Measurements from ENCODE around the gene PAN3.

The PAN3 gene

DNA sequence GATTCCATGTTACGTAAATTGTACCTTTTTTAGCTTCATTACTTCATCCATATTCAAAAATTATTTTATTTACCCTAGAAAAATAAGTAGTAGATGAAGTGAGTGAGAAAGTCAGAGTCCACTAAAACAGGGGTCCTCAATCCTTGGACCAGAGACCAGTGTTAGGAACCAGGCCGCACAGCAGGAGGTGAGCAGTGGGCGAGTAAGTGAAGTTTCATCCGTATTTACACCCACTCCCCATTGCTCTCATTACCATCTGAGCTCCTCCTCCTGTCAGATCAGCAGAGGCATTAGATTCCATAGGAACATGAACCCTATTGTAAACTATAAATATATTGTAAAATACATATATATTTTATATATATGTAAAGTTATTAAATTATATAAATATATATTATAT, 119.0 kb downstream of the PAN3 start:
- TF ChIP-seq CTCF (conservative IDR thresholded peaks at IDR 0.05; ENCODE audit: low read depth, low read length), result no peak
- DNase-seq (ENCODE audit: low read depth), result no peak
- H3K4me3 ChIP-seq (ENCODE audit: low read depth, low read length), result no peak overlapping the region

- no peak for TF ChIP-seq CTCF (conservative IDR thresholded peaks at IDR 0.05; ENCODE audit: low read depth, low read length)
- DNase-seq (ENCODE audit: low read depth), result no peak
Measured at GRCh38 chr13:28258417-28258816, 120.1 kb downstream of the PAN3 start.

GRCh38 chr13:28267497-28267896, 129.2 kb downstream of the PAN3 start:
- DNase-seq (ENCODE audit: low read depth), result no peak
- no peak for TF ChIP-seq CTCF (conservative IDR thresholded peaks at IDR 0.05; ENCODE audit: low read depth, low read length)
- no peak overlapping the region for H3K4me3 ChIP-seq (ENCODE audit: low read depth, low read length)

More at GRCh38 chr13:28258417-28258816, 120.1 kb downstream of the PAN3 start:
- H3K4me3 ChIP-seq (ENCODE audit: low read depth, low read length), result no peak overlapping the region

GRCh38 chr13:28268800-28269223, 130.5 kb downstream of the PAN3 start:
- H3K4me3 ChIP-seq (ENCODE audit: low read depth, low read length), result no peak overlapping the region
- DNase-seq (ENCODE audit: low read depth), result no peak
- TF ChIP-seq CTCF (conservative IDR thresholded peaks at IDR 0.05; ENCODE audit: low read depth, low read length), result no peak

DNA sequence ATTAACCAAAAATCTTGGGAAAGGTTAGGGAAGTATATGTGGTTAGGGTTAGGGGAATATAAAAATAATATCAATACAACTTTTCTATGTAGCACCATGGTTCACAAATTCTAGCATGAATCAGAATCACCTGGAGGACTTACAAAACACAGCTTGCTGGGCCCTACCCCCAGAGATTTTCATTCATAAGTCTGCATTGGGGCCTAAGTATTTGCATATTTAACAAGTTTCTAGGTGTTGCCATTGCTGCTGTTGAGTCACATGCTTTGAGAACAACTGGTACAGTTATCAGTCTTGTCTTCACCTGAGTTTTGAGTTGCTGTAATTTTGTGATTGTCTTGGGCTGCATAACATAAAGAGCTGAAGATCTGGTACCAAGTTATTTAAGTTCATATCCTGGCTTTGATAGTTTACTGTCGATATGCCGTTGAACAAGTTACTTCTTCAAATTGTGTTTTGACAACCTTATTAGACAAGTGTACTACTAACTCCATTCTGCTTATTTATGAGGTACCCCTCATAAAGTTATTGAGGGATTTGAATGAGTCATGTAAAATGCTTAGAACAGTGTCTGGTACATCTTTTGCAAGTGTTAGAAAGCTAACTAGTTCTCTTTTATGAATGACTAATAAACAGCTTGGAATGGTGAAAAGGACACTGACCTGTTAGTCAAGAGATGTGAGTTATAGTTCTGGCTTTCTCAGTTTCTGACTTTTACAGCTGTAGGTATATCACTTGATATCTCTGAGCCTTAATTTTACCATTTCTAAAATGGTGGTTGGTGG, 132.9 kb downstream of the PAN3 start:
- TF ChIP-seq CTCF (conservative IDR thresholded peaks at IDR 0.05; ENCODE audit: low read depth, low read length), result no peak
- no peak for DNase-seq (ENCODE audit: low read depth)
- no peak overlapping the region for H3K4me3 ChIP-seq (ENCODE audit: low read depth, low read length)

- DNase-seq (ENCODE audit: low read depth), result peak; percentile 43
- H3K4me3 ChIP-seq (ENCODE audit: low read depth, low read length), result no peak overlapping the region
- TF ChIP-seq CTCF (conservative IDR thresholded peaks at IDR 0.05; ENCODE audit: low read depth, low read length), result peak; percentile 55
Measured at GRCh38 chr13:28273919-28274318, 135.6 kb downstream of the PAN3 start.

DNA sequence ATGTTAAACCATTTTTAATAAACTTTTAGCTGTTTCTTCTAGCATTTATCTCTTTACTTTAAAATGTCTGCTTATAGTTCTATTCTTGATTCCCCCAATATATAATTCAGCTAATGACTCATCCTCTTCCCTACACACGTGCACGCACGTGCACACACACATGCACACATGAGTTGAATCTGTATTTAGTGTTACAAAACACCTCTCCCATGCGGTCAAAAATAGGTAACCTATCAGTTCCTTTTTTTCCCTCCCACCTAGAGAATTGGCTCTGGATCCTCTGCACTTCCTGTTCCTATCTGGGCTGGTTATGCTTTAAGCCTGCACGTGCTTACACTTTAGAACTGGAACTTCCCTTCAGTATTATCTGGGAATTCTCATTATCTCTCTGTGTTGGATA, 144.1 kb downstream of the PAN3 start:
- no peak for DNase-seq (ENCODE audit: low read depth)
- no peak overlapping the region for H3K4me3 ChIP-seq (ENCODE audit: low read depth, low read length)

More for the DNA sequence above, 144.1 kb downstream of the PAN3 start:
- no peak for TF ChIP-seq CTCF (conservative IDR thresholded peaks at IDR 0.05; ENCODE audit: low read depth, low read length)

Data from choroid plexus epithelial cell (primary cell).